Gastroesophageal sphincter (tissue), 4 donors: Measurements from ENCODE around the gene PTPRN2. TPM values are rescaled to one million over a fixed set of nuclear protein-coding genes. Genes with fewer than 3 reads are reported as not detected.

Experiments used
- ATAC-seq: fragments of 150-250 bp; one replicate; pipeline ENCODE4 v1.9.1; 2016; ENCODE audit warnings: mild to moderate bottlenecking, moderate library complexity
- H3K27ac ChIP-seq, 4 donors: fragments of 200-600 bp; sonication (generic) in 3 of 4; 1 replicate in 3 of 4; 2 replicates in 1 of 4; pipeline ENCODE4 v1.5.1; 2016 to 2019
- H3K27me3 ChIP-seq: fragments of 200-600 bp; sonication (generic); one replicate; pipeline ENCODE4 v1.5.1; 2019
- H3K36me3 ChIP-seq, 2 donors: fragments of 200-600 bp; sonication (generic); one replicate each; pipeline ENCODE4 v1.5.1; 2019; ENCODE audit warnings: control low read depth in 1 of 2
- H3K4me1 ChIP-seq, 3 donors: fragments of 200-600 bp; sonication (generic); 1 replicate in 2 of 3; 2 replicates in 1 of 3; pipeline ENCODE4 v1.5.1; 2016 to 2019; ENCODE audit warnings: control low read depth in 2 of 3
- H3K4me3 ChIP-seq, 2 donors: fragments of 200-600 bp; sonication (generic); one replicate each; pipeline ENCODE4 v1.5.1; 2019; ENCODE audit warnings: mild to moderate bottlenecking in 1 of 2, moderate library complexity in 1 of 2
- H3K9me3 ChIP-seq, 3 donors: fragments of 200-600 bp; sonication (generic); one replicate each; pipeline ENCODE4 v1.5.1; 2017 to 2019; ENCODE audit warnings: control low read depth in 2 of 3
- EP300 ChIP-seq: sonication (generic); formaldehyde crosslinking; IDR thresholded peaks from one replicate; pipeline ENCODE4 v1.6.1; 2017; ENCODE audit warnings: antibody characterized with exemption, mild to moderate bottlenecking
- POLR2A ChIP-seq, 2 donors: fragments of 450-650 bp; IDR thresholded peaks; one replicate each; pipeline ENCODE4 v1.6.1; 2017; ENCODE audit warnings: antibody characterized with exemption in 2 of 2, mild to moderate bottlenecking in 2 of 2, moderate library complexity in 1 of 2
- POLR2AphosphoS5 ChIP-seq: sonication (generic); formaldehyde crosslinking; IDR thresholded peaks from one replicate; pipeline ENCODE4 v1.6.1; 2017; ENCODE audit warnings: antibody characterized with exemption
- WGBS, 2 donors: methylation state at CpG; one replicate each; pipeline ENCODE4 v1.1.5; 2018; ENCODE audit warnings: low coverage in 1 of 2; 5-methylcytosine and 5-hydroxymethylcytosine counted together
- total RNA-seq, 4 donors: library from RNA; depleted of rRNA; stranded (reverse); fragments of >200 nt; gene quantifications; one replicate each; pipeline ENCODE4 v1.1.0, GENCODE V29; 2016
- TF ChIP-seq, protein P1 (sequence below), 4 experiments: fragments of 200-600 bp in 2 of 4; fragments of 450-650 bp in 2 of 4; sonication (generic) in 1 of 4; IDR thresholded peaks; one replicate each; pipeline ENCODE4 v1.5.1; 2017 to 2019; ENCODE audit warnings: antibody characterized with exemption in 4 of 4, mild to moderate bottlenecking in 2 of 4, moderate library complexity in 2 of 4

The PTPRN2 gene
- total RNA-seq, 4 donors from 2014 or later, result 1.7 to 4.7 (median 3.3) TPM

DNA sequence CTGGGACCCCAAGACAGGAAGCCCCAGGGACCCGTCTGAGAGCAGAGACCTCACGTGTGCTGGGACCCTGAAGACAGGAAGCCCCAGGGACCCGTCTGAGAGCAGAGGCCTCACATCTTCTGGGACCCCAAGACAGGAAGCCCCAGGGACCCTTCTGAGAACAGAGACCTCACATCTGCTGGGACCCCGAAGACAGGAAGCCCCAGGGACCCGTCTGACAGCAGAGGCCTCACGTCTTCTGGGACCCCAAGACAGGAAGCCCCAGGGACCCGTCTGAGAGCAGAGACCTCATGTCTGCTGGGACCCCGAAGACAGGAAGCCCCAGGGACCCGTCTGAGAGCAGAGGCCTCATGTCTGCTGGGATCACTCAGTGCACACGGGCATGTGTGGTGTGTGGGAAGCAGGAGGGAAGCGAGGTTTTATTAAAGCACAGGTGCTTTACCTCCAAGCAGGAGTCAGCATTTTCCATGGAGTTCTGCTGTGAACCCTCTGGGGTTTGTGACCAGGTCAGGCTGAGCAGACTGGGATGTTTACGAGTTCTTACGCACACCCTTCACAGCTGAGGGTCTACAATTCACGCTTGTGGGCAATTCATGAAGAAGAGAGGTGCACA lies 660.2 kb downstream of the PTPRN2 start:
- H3K36me3 ChIP-seq, result no peaks in the 10 kb centered on the region
- H3K27me3 ChIP-seq, result peaks cover 31% of the 10 kb centered on the region
- H3K9me3 ChIP-seq, result no peaks in the 10 kb centered on the region
- no peak overlapping the region for H3K27ac ChIP-seq
- TF ChIP-seq, protein P1, sequence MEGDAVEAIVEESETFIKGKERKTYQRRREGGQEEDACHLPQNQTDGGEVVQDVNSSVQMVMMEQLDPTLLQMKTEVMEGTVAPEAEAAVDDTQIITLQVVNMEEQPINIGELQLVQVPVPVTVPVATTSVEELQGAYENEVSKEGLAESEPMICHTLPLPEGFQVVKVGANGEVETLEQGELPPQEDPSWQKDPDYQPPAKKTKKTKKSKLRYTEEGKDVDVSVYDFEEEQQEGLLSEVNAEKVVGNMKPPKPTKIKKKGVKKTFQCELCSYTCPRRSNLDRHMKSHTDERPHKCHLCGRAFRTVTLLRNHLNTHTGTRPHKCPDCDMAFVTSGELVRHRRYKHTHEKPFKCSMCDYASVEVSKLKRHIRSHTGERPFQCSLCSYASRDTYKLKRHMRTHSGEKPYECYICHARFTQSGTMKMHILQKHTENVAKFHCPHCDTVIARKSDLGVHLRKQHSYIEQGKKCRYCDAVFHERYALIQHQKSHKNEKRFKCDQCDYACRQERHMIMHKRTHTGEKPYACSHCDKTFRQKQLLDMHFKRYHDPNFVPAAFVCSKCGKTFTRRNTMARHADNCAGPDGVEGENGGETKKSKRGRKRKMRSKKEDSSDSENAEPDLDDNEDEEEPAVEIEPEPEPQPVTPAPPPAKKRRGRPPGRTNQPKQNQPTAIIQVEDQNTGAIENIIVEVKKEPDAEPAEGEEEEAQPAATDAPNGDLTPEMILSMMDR (IDR thresholded peaks at IDR 0.05), result no peak
- TF ChIP-seq EP300, result no peak
- no peak for TF ChIP-seq POLR2A (IDR thresholded peaks at IDR 0.05)
- no peak for TF ChIP-seq POLR2AphosphoS5
- no peak for ATAC-seq
- 62 to 80% methylated on average over 1 to 10 of the region's 14 CpGs for WGBS, 2 donors
- no peaks in the 10 kb centered on the region for H3K4me1 ChIP-seq
- H3K4me3 ChIP-seq, result no peak overlapping the region

DNA sequence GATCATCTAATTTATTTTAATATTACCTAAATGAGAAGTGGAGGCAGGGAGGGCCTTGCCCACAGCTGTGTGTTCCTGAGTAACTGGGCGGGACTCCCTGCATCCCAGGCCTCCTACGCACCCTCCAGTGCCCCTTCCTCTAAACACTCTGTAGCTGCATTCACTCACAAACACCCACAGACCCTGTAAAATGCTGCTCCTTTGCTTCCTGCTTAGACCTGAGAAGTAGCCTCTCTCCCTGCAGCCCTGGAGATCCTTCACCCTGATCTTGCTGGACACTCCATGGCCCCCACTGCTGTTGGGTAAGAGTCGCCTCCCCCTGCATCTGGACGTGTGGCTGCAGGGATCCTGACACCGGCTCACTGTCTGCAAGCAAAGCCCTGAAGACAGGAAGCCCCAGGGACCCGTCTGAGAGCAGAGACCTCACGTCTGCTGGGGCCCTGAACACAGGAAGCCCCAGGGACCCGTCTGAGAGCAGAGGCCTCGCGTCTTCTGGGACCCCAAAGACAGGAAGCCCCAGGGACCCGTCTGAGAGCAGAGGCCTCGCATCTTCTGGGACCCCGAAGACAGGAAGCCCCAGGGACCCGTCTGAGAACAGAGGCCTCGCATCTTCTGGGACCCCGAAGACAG lies 661.0 kb downstream of the PTPRN2 start:
- WGBS, 2 donors, result 58% methylated on average over 2 of the region's 16 CpGs; no CpG with 5 or more reads in 1 of the 2 donors
- H3K36me3 ChIP-seq, result no peaks in the 10 kb centered on the region
- H3K9me3 ChIP-seq, result no peaks in the 10 kb centered on the region
- no peaks in the 10 kb centered on the region for H3K4me1 ChIP-seq
- H3K27me3 ChIP-seq, result peaks cover 31% of the 10 kb centered on the region
- no peak overlapping the region for H3K27ac ChIP-seq
- TF ChIP-seq EP300 (no peak), POLR2AphosphoS5 (no peak), POLR2A (IDR thresholded peaks at IDR 0.05) (no peak)
- TF ChIP-seq, protein P1 (IDR thresholded peaks at IDR 0.05), result no peak
- H3K4me3 ChIP-seq, result no peak overlapping the region
- no peak for ATAC-seq

DNA sequence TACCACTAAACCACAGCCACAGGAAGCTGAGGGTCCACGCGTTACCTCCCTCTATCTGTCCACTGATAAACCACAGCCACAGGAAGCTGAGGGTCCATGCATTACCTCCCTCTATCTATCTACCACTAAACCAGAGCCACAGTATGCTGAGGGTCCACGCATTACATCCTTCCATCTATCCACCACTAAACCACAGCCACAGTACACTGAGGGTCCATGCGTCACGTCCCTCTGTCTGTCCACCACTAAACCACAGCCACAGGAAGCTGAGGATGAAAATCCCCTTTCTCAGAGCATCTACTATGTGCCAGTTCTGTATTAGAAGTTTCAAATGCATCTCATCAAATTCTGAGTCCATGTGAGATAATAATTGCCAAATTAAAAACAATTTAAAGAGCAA lies 661.5 kb downstream of the PTPRN2 start:
- no peaks in the 10 kb centered on the region for H3K36me3 ChIP-seq
- TF ChIP-seq, protein P1 (IDR thresholded peaks at IDR 0.05), result no peak
- no peak for TF ChIP-seq POLR2A (IDR thresholded peaks at IDR 0.05)
- no peak for TF ChIP-seq EP300
- TF ChIP-seq POLR2AphosphoS5, result no peak
- WGBS, 2 donors, result 46 to 63% methylated on average over 2 to 5 of the region's 5 CpGs
- no peak overlapping the region for H3K4me3 ChIP-seq
- H3K4me1 ChIP-seq, result no peaks in the 10 kb centered on the region
- ATAC-seq, result no peak
- no peak overlapping the region for H3K27ac ChIP-seq
- H3K27me3 ChIP-seq, result peaks cover 33% of the 10 kb centered on the region
- no peaks in the 10 kb centered on the region for H3K9me3 ChIP-seq

DNA sequence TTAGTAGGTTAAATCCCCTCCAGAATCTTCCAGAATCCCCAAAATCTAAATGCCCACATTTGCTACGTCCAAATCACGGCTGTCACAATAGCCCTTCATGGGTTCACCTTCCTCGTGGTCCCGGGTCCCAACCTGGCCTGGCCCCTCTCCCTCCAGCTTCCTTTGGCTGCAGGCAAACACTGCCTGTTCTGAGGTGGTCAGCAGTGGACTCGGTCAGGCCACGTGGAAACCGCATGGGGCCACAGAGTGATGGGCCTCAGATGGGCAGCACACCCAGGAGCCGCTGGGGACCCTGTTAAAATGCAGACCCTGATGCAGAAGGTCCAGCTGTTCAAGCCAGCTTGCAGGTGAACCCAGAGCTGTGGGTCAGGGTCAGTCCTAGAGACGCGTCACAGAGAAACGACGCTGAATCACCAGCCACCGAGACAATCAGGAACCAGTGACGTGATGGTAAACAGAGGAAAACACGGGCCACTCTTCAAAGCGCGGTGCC lies 662.2 kb downstream of the PTPRN2 start:
- Histone ChIP-seq H3K4me1 (no peaks in the 10 kb centered on the region), H3K27me3 (peaks cover 32% of the 10 kb centered on the region), H3K36me3 (no peaks in the 10 kb centered on the region), H3K9me3 (no peaks in the 10 kb centered on the region), H3K27ac (no peak overlapping the region), H3K4me3 (no peak overlapping the region)
- ATAC-seq, result no peak
- TF ChIP-seq POLR2A (IDR thresholded peaks at IDR 0.05), result no peak
- TF ChIP-seq EP300, result no peak
- TF ChIP-seq, protein P1 (IDR thresholded peaks at IDR 0.05), result no peak
- TF ChIP-seq POLR2AphosphoS5, result no peak
- WGBS, 2 donors, result 84 to 85% methylated on average over 9 to 10 of the region's 17 CpGs
